GM21381 (cell line): ENCODE results near the gene SMIM7.

Source experiments
- ATAC-seq: cut with Tn5 transposase; IDR thresholded peaks from one replicate; pipeline ENCODE4 v1.9.1; 2021; ENCODE audit warnings: mild to moderate bottlenecking, moderate library complexity; ENCODE audit not compliant: unreplicated experiment

The SMIM7 gene

GRCh38 chr19:16623066-16623465 is 36.9 kb downstream of the SMIM7 start:
- no peak for ATAC-seq

DNA sequence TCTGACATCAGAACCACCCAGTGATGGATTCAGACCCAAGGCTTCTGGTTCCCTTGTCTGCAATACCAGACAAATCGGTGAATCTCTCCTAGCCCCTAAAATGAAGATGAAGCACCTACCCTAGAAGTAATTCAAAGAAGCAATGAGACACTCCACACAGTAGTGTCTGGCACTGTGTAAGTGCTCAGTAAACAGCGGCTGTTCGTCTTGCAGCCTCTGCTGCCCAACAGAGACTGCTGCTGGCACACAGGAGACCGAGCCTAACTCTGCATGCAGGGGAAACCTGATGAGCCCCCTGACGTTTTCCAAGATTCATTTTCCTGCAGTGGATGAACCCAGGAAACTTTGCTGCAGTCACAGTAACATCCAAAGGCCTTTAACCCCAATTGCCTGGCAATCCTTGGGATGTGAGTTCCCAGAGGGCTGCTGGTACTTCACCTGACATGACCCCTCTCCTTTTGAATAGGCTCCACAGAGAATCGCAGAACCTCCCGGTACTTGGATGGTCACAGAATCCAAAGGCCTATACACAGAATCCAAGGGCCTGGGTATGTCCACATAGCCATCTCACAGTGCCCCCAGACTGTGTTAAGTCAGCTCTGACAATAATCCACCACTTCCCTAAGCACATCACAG is 38.7 kb downstream of the SMIM7 start:
- no peak for ATAC-seq

DNA sequence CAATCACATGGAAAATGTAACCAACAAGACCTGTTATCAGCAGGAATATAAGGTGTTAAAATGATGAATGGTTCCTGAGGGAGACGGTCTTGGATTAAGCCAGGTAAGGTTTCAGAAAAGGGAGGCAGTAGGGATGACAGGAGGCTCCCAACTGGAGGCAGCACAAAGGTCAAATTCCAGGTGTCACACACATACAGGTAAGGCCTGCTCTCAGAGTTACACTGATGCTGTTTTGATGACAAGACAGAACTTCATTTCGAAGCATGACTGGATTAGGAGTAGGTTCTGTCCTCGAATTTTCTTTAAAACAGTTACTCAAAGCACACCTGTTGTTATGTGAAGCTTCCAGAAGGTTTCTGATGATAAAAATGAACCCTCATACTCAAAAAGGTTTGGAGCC is 39.4 kb downstream of the SMIM7 start:
- no peak for ATAC-seq

DNA sequence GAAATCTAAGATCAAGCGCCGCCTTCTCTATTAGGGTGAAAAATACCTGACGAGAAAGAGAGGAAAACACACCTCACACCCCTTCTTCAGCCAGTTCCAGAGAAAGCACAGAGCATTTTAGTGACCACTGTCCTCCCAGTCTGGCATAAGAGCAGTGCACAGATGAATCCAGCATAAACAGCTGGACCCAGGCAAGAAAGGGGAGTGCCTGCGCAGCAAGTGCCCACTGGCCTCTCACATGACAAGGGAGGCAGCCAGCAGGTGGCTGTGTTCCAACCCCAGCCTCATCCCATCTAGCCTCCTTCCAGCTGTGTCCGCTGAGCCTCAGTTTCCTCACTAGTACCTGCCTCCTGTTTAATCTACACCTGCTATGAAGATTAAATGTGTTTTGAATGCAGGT is 39.9 kb downstream of the SMIM7 start:
- ATAC-seq, result no peak

DNA sequence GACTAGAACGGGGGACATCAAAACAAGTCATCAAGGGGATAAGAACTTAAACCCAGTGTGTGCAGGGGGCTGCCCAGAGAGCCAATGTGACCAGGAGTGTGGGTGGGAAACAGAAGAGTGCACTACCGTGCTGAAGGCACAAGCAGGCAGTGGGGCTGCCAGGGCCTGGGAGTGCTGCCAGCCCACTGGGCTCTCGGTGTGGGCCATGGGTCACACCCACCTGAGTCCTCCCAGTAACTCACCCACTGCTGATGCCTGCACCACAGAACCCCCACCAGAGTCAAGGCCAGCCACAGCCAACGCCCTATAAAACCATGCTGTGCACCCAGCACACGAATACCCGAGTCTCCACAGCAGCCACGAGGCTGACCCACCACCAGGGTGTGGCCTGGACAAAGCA is 40.5 kb downstream of the SMIM7 start:
- no peak for ATAC-seq

GRCh38 chr19:16618248-16618647 is 41.7 kb downstream of the SMIM7 start:
- no peak for ATAC-seq

- ATAC-seq, result no peak
Observed at GRCh38 chr19:16615808-16616207, 44.1 kb downstream of the SMIM7 start.

DNA sequence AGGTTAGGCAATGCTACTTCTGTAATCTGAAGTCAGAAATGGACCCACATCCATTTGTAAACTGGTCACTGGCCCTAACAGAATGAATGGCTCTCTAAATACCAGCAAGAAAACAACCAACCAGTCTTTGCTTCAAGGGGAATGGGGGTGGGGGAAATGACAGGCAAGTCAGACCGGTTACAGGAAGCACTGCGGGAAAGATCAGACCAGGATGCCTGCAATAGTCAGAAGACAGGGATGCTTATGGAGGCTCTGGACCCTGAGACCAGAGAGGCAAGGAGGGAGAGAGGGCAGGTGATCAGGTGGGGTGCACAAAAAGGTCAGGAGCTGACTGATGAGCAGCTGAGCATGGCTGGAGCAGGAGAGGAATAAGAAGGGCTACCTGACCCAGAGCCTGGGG is 45.0 kb downstream of the SMIM7 start:
- ATAC-seq, result no peak

- no peak for ATAC-seq
Observed at GRCh38 chr19:16613841-16614240, 46.1 kb downstream of the SMIM7 start.

DNA sequence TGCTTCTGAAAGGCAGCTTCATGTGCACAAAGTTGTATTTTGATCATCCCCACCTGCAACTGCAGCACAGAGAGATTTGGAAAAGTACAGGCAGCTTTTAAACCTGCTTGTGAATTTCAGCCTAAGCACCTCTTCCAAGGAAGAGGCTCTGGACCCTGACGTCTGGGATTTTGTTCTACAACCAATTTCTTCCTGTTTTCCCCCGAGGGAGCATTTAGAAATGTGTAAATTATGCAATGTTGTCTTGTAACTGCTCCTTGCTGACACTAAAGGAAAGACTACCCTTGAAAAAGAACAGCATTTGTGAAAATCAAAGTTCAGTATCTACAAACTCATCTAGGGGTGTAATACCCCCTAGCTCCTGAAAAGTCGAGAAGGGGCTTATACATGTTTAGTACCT is 47.3 kb downstream of the SMIM7 start:
- ATAC-seq, result no peak

DNA sequence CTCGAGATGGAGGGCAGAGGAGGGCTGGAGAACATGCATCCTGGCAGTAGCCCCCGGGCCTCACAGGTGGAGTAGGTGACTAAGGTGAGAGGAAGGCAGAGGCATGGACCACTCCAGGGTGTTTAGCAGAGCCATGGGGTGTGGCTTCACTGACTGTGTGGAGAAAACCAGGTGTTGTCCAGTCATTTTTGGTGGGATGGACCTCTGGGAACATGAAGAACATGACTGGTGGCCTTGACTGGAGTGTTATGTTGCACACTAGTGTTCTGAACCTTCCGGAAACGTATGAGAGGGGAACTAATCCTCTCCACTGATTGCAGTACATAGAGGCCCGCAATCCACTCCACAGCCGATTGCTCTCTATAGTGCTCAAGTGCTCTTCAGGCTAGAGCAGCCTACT is 48.8 kb downstream of the SMIM7 start:
- ATAC-seq, result no peak

DNA sequence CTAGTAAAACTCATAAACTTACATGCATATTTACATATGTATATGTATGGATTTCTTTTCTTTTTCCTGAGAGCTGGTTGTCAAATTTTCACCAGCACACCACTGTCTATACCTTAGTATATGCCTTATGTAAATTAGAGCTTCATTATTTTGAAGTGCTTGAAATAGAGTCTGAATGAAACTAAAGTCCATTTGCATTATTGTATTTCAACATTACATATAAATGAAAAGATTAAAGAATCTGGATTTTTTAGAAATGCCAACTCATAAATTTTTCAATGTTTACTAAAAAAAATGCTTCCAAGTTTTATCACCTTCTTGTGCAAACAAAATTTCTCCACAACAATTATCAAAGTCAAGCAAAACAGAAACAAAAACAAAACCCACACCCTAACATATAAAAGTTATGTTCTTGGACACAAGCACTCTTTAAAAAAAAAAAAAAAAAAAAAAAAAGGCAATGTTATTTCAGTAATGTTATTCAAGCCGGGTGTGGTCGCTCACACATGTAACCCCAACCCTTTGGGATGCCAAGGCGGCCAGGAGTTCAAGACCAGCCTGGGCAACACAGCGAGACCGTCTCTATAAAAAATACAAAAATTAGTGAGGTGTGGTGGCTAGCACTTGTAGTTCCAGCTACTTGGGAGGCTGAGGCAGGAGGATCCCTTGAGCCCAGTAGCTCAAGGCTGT is 50.3 kb downstream of the SMIM7 start:
- no peak for ATAC-seq

- no peak for ATAC-seq
Observed at GRCh38 chr19:16608290-16608739, 51.6 kb downstream of the SMIM7 start.

GRCh38 chr19:16607819-16608218 is 52.1 kb downstream of the SMIM7 start:
- ATAC-seq, result no peak

DNA sequence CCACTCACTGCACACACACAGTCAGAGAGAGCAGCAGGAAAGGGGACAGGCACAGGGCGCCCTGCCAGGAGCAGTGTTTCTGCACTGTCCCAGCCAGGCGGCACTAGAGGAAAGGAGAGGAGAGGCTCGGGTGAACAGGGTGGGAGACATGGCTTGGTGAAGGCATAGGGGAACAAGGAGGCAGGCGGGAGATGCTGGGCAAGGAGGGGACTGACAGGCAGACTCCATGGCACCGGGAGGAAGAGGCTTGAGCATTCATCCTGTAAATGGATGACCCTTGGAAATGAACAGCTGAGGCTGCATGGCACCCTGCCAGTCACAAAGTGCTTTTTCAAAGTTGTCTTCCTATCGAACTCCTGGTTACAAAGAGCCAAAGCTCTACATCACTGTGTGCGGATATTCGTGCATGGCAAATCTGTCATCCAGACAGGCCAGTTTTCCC is 54.4 kb downstream of the SMIM7 start:
- no peak for ATAC-seq

DNA sequence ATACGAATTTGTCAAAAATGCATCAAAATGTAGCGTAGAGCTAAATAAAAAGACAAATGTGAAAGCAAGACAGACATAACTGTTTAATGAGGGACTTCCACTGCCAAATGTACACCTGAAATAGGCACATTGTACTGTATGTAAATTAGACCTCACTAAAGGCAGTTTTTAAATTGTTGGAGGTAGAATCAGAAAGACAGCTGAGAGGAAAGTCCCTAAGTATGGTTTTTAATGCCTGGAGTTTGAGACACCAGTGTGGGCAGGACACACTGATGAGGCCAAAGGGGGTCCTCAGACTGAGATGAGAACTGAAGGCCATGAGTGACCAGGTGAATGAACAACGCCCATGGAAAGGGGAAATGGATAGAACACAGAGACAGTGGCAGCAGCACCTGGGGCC is 54.8 kb downstream of the SMIM7 start:
- ATAC-seq, result no peak

GRCh38 chr19:16604615-16605014 is 55.3 kb downstream of the SMIM7 start:
- ATAC-seq, result no peak

DNA sequence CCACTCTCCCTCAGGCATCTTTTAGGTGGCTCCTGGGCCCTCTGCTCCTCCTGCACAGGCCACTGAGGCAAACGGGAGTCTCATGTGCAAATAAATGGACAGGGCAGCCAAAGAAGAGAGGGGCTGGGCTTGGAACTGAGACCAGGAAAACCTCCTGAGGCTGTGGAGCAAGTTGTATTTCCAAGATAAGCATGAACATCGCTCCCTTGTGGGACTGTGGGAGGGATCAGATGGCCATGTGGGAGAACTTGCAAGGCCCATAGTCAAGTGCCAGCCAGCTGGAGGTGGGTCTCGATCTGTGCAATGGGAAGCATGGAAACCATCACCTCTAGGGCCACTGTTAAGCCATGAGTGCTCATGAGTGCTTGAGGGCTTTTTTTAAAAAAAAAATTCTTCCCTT is 56.9 kb downstream of the SMIM7 start:
- no peak for ATAC-seq

DNA sequence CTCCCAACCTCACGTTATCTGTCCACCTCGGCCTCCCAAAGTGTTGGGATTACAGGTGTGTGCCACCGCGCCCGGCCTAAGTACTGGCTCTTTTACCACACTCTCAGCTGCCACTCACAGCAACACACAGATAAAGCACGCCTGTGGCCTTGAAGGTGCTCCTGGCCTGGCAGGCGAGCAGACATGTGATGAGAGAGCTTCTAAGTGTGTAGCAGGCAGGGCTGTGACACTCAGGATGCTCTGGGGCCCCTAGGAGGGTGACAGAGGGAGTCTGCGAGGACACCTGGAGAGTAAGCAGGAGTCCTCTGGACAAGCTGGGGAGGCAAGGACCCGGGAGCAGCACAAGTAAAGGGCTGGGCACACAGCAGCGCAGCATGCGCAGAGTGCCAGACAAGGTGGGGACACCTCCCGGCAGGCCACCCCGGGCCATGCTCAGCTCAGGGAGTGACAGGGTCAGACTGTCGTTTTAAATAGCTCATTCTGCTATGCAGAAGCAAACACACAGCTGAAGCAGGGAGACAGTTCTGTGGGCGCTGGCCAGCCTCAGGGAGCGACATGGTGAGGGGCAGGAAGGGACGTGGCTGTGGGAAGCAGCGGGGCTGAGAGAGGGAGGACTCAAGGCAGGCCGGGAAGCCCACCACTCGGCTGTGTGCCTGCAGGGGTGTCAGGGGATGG is 58.4 kb downstream of the SMIM7 start:
- no peak for ATAC-seq

DNA sequence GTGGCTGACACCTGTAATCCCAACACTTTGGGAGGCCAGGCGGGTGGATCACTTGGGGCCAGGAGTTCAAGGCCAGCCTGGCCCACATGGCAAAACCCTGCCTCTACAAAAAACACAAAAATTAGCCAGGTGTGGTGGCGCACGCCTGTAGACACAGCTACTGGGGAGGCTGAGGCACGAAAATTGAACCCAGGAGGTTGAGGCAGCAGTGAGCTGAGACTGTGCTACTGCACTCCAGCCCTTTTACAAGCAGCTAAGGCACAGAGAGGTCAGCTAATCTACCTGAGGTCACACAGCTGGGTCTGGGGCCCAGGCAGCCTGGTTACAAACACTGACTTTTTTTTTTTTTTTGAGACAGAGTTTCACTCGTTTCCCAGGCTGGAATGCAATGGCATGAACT is 59.1 kb downstream of the SMIM7 start:
- no peak for ATAC-seq

GRCh38 chr19:16599655-16600346 is 60.1 kb downstream of the SMIM7 start:
- no peak for ATAC-seq

- ATAC-seq, result no peak
Observed at GRCh38 chr19:16598848-16599247, 61.1 kb downstream of the SMIM7 start.
